HepG2 (cell line): ENCODE measurements around the gene AMIGO2.

Experiments
- ERF ChIP-seq: IDR thresholded peaks from 2 replicates; pipeline ENCODE4 v1.6.1; 2018; ENCODE audit warnings: missing biosample characterization, missing genetic modification reagents
- ETV5 ChIP-seq: IDR thresholded peaks from 2 replicates; pipeline ENCODE4 v1.6.1; 2018; ENCODE audit warnings: missing biosample characterization, missing genetic modification reagents, inconsistent platforms, borderline replicate concordance
- TOE1 ChIP-seq: sonication (generic); formaldehyde crosslinking; IDR thresholded peaks from 2 replicates; pipeline ENCODE4 v1.4.0; 2020; ENCODE audit warnings: mild to moderate bottlenecking, missing genetic modification reagents
- ZNF30 ChIP-seq: sonication (generic); formaldehyde crosslinking; IDR thresholded peaks from 2 replicates; pipeline ENCODE4 v1.5.0; 2020; ENCODE audit warnings: mild to moderate bottlenecking, missing genetic modification reagents

- no peak for TF ChIP-seq ETV5 (CRISPR knock-in tag)
- TF ChIP-seq ERF, result no peak
- TF ChIP-seq TOE1 (CRISPR knock-in tag), result no peak
- TF ChIP-seq ZNF30 (CRISPR knock-in tag), result no peak
Measured at GRCh38 chr12:47107926-47108325, 28.2 kb upstream of the AMIGO2 start.
